SIG-M5 treated with dmso at 0.1 percent for 504 hours (cell line): ENCODE results near the gene AP3S2.
"Not testable (repeated sequence)": the region's sequence is repeated elsewhere in the genome, so short reads cannot be mapped to it uniquely, and the experiment has no call there.

ENCODE experiments used
- DNase-seq: peaks from one replicate; lab custom pipeline; 2025; ENCODE audit not compliant: unreplicated experiment; lab: John Stamatoyannopoulos, UW

The AP3S2 gene

GRCh38 chr15:89802986-89803824, 90.6 kb downstream of the AP3S2 start:
- DNase-seq, result no peak

GRCh38 chr15:89802231-89802928, 91.4 kb downstream of the AP3S2 start:
- DNase-seq, result no peak

- DNase-seq, result no peak
These were observed 92.2 kb downstream of the AP3S2 start for GRCh38 chr15:89801471-89802195.

GRCh38 chr15:89799918-89800498, 93.8 kb downstream of the AP3S2 start:
- DNase-seq, result no peak

- no peak for DNase-seq
These were observed 94.5 kb downstream of the AP3S2 start for GRCh38 chr15:89799011-89799911.

GRCh38 chr15:89797678-89798201, 96.1 kb downstream of the AP3S2 start:
- DNase-seq, result no peak

- DNase-seq, result no peak
These were observed 97.8 kb downstream of the AP3S2 start for GRCh38 chr15:89795996-89796395.

GRCh38 chr15:89794627-89795241, 99.1 kb downstream of the AP3S2 start:
- no peak for DNase-seq

- no peak for DNase-seq
These were observed 101.5 kb downstream of the AP3S2 start for GRCh38 chr15:89792106-89792805.

GRCh38 chr15:89790661-89791060, 103.1 kb downstream of the AP3S2 start:
- no peak for DNase-seq

GRCh38 chr15:89790206-89790605, 103.6 kb downstream of the AP3S2 start:
- DNase-seq, result no peak

GRCh38 chr15:89788585-89788984, 105.2 kb downstream of the AP3S2 start:
- DNase-seq, result not testable (repeated sequence)

- no peak for DNase-seq
These were observed 105.8 kb downstream of the AP3S2 start for GRCh38 chr15:89787944-89788343.

- DNase-seq, result no peak
These were observed 108.0 kb downstream of the AP3S2 start for GRCh38 chr15:89785774-89786140.

- DNase-seq, result no peak
These were observed 108.6 kb downstream of the AP3S2 start for GRCh38 chr15:89785064-89785773.

- DNase-seq, result no peak
These were observed 109.2 kb downstream of the AP3S2 start for GRCh38 chr15:89784686-89784960.

GRCh38 chr15:89783861-89784685, 109.7 kb downstream of the AP3S2 start:
- DNase-seq, result no peak
